ENCODE measurements around the gene UGCG. TPM values are rescaled to one million over a fixed set of nuclear protein-coding genes. Genes with fewer than 3 reads are reported as not detected.

Gene UGCG
- total RNA-seq, 1 donor from 2014 or later = 22.4 TPM

DNA sequence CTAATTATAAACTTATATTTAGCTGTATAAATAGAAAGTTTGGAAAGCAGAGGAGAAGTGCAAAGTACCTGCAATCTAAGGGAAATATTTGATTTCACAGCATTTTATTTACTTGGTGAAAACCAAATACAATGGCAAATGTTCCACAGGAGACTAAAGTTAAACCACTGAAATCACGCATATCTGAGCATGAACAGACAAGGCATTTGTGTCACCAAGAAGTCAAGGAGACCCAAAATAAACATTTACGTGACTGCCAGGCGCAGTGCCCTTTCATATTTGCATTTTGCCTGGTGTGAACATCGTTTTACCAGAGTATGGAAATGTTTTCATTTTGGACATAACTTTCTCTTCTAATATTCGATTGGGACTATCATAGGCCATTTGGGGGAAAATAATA, 20.6 kb downstream of the UGCG start:
- Mint-ChIP-seq H3K4me3 (no peak overlapping the region), H3K36me3 (ENCODE audit: low read depth) (peaks cover 36% of the 10 kb centered on the region), H3K4me1 (peaks cover 36% of the 10 kb centered on the region), H3K27ac (no peak overlapping the region), H3K9me3 (no peaks in the 10 kb centered on the region), H3K27me3 (no peaks in the 10 kb centered on the region)
- DNase-seq = no peak
- intact Hi-C loops (cut with micrococcal nuclease) = loop anchor here (5.0 kb wide), 3 partner anchors 40 to 835 kb away; partner anchors contain the start of gene SNX30

- Mint-ChIP-seq H3K27me3 (no peaks in the 10 kb centered on the region), H3K9me3 (no peaks in the 10 kb centered on the region), H3K36me3 (ENCODE audit: low read depth) (peaks cover 34% of the 10 kb centered on the region), H3K4me3 (no peak overlapping the region), H3K4me1 (peaks cover 32% of the 10 kb centered on the region), H3K27ac (no peak overlapping the region)
- no peak for DNase-seq
- intact Hi-C loops (cut with micrococcal nuclease) = loop anchor here (5.0 kb wide), 3 partner anchors 39 to 834 kb away; partner anchors contain the start of gene SNX30
Observed at GRCh38 chr9:111917980-111918379, 21.4 kb downstream of the UGCG start.

DNA sequence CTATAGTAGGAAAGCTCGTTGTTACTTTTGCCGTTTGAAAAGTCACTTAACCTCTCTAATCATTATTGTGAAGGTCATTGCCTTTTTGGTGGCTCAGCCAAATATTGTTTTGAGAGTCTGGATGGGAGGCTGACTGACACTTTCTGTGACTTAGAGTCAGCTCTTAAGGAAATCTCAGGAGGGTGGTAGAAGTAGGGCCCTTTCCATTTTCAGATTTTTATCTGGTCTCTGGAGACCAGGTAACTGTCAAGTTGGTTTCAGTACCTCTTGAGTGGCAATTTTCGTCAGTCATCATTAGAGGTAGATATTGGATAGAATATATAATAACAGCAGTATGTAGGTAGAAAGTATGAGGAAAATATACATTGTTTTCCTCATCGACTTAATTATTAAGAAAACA, 23.3 kb downstream of the UGCG start:
- no peaks in the 10 kb centered on the region for H3K27me3 Mint-ChIP-seq
- H3K4me3 Mint-ChIP-seq = no peak overlapping the region
- intact Hi-C loops (cut with micrococcal nuclease) = loop anchor here (5.0 kb wide), 3 partner anchors 37 to 832 kb away; partner anchors contain the start of gene SNX30
- DNase-seq = no peak
- no peak overlapping the region for H3K27ac Mint-ChIP-seq
- no peaks in the 10 kb centered on the region for H3K9me3 Mint-ChIP-seq
- H3K36me3 Mint-ChIP-seq (ENCODE audit: low read depth) = peaks cover 31% of the 10 kb centered on the region
- peaks cover 18% of the 10 kb centered on the region for H3K4me1 Mint-ChIP-seq

GRCh38 chr9:111920531-111920930, 23.9 kb downstream of the UGCG start:
- intact Hi-C loops (cut with micrococcal nuclease) = no loop called here
- Mint-ChIP-seq H3K4me1 (peaks cover 13% of the 10 kb centered on the region), H3K36me3 (ENCODE audit: low read depth) (peaks cover 30% of the 10 kb centered on the region), H3K4me3 (no peak overlapping the region), H3K27ac (no peak overlapping the region), H3K27me3 (no peaks in the 10 kb centered on the region), H3K9me3 (no peaks in the 10 kb centered on the region)
- no peak for DNase-seq

DNA sequence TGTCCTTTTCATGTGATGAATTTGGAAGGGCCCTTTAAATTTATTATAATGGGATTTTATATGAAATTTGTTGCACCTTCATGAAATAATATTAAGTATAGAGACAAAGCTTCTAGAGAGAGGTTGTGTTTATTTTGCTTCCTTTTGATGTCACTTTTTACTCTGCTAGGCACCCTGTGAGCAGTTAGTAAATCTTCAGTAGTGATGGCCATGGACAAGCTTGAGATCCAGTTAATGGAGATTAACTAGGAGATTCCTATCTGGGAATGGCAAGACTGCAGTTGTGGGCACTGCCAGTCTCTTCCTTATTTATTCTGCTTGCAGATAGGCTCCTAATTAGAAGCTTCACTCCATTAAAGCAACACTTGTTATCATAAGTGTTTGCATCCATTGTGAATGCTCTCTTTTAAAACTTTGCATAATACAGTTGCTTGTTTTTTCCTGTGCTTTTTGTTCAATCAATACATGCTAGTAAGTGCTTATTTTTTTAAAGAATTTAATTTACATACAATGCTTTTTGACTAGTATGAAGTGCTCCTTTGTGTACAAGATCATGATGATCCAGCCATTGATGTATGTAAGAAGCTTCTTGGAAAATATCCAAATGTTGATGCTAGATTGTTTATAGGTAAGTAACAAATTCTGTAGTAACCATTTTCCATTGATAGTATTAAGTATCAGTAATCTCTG, 25.9 kb downstream of the UGCG start:
- Mint-ChIP-seq H3K27me3 (no peaks in the 10 kb centered on the region), H3K4me3 (no peak overlapping the region), H3K27ac (no peak overlapping the region), H3K36me3 (ENCODE audit: low read depth) (peaks cover 22% of the 10 kb centered on the region), H3K4me1 (peaks cover 12% of the 10 kb centered on the region), H3K9me3 (no peaks in the 10 kb centered on the region)
- DNase-seq = no peak
- intact Hi-C loops (cut with micrococcal nuclease) = no loop called here

DNA sequence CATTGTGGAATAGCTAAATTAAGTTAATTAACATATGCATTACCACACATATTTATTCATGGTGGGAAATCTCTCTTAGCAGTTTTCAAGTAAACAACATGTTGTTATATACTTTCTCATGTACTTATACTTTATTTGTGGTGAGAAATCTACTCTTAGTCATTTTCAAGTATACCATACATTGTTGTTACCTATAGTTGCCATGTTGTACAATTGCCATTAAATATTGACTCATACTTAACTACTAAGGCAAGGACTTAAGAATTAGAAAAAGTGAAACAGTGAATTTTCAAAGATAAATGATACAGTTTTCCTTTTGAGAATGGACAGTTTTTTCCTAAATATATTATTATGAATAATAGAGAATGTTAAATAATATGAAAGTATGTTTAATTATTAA, 27.7 kb downstream of the UGCG start:
- Mint-ChIP-seq H3K4me3 (no peak overlapping the region), H3K27me3 (no peaks in the 10 kb centered on the region), H3K9me3 (no peaks in the 10 kb centered on the region), H3K4me1 (peaks cover 21% of the 10 kb centered on the region), H3K27ac (no peak overlapping the region), H3K36me3 (ENCODE audit: low read depth) (peaks cover 23% of the 10 kb centered on the region)
- DNase-seq = no peak
- intact Hi-C loops (cut with micrococcal nuclease) = no loop called here

- Mint-ChIP-seq H3K27ac (no peak overlapping the region), H3K4me1 (peaks cover 21% of the 10 kb centered on the region), H3K36me3 (ENCODE audit: low read depth) (peaks cover 19% of the 10 kb centered on the region), H3K4me3 (no peak overlapping the region), H3K27me3 (no peaks in the 10 kb centered on the region), H3K9me3 (no peaks in the 10 kb centered on the region)
- no peak for DNase-seq
- intact Hi-C loops (cut with micrococcal nuclease) = no loop called here
Observed at GRCh38 chr9:111925017-111925770, 28.6 kb downstream of the UGCG start.

- DNase-seq = no peak
- H3K4me3 Mint-ChIP-seq = no peak overlapping the region
- H3K9me3 Mint-ChIP-seq = no peaks in the 10 kb centered on the region
- H3K27ac Mint-ChIP-seq = no peak overlapping the region
- intact Hi-C loops (cut with micrococcal nuclease) = no loop called here
- H3K36me3 Mint-ChIP-seq (ENCODE audit: low read depth) = peaks cover 19% of the 10 kb centered on the region
- no peaks in the 10 kb centered on the region for H3K27me3 Mint-ChIP-seq
- H3K4me1 Mint-ChIP-seq = peaks cover 21% of the 10 kb centered on the region
Observed at GRCh38 chr9:111925784-111926183, 29.2 kb downstream of the UGCG start.

- Mint-ChIP-seq H3K27ac (peak overlapping the region; percentile 79), H3K36me3 (ENCODE audit: low read depth) (peaks cover 25% of the 10 kb centered on the region), H3K4me3 (peak overlapping the region; percentile 47), H3K27me3 (no peaks in the 10 kb centered on the region), H3K9me3 (no peaks in the 10 kb centered on the region), H3K4me1 (peaks cover 21% of the 10 kb centered on the region)
- peak; percentile 83 for DNase-seq
- intact Hi-C loops (cut with micrococcal nuclease) = no loop called here
Observed at GRCh38 chr9:111926421-111926875, 29.8 kb downstream of the UGCG start.

DNA sequence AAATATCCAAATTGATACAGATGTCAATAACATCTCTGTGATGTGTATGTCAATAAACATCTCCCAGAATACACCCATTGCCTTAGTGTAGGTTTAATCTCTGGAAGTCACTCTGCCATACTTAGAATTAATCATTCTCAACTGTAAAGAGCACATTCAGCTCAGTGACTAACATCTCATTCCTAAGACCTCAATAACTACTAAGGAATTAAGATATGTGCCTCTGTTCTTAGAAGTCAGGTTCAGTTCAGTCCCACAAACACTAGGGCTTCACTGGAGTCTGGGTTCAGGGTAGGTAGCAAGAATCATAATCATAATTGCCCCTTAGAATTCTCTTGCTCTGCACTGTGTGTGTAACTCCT, 31.7 kb downstream of the UGCG start:
- DNase-seq = no peak
- H3K9me3 Mint-ChIP-seq = no peaks in the 10 kb centered on the region
- H3K27me3 Mint-ChIP-seq = no peaks in the 10 kb centered on the region
- intact Hi-C loops (cut with micrococcal nuclease) = no loop called here
- peaks cover 21% of the 10 kb centered on the region for H3K4me1 Mint-ChIP-seq
- peaks cover 44% of the 10 kb centered on the region for H3K36me3 Mint-ChIP-seq (ENCODE audit: low read depth)
- peak overlapping the region; percentile 34 for H3K4me3 Mint-ChIP-seq
- H3K27ac Mint-ChIP-seq = no peak overlapping the region

- H3K27ac Mint-ChIP-seq = no peak overlapping the region
- DNase-seq = no peak
- intact Hi-C loops (cut with micrococcal nuclease) = no loop called here
- H3K4me3 Mint-ChIP-seq = no peak overlapping the region
- no peaks in the 10 kb centered on the region for H3K27me3 Mint-ChIP-seq
- peaks cover 9% of the 10 kb centered on the region for H3K9me3 Mint-ChIP-seq
- peaks cover 61% of the 10 kb centered on the region for H3K36me3 Mint-ChIP-seq (ENCODE audit: low read depth)
- H3K4me1 Mint-ChIP-seq = peaks cover 22% of the 10 kb centered on the region
Observed at GRCh38 chr9:111934747-111935146, 38.1 kb downstream of the UGCG start.

GRCh38 chr9:111936391-111936790, 39.8 kb downstream of the UGCG start:
- H3K27ac Mint-ChIP-seq = no peak overlapping the region
- H3K27me3 Mint-ChIP-seq = no peaks in the 10 kb centered on the region
- H3K4me1 Mint-ChIP-seq = peaks cover 22% of the 10 kb centered on the region
- peaks cover 9% of the 10 kb centered on the region for H3K9me3 Mint-ChIP-seq
- peaks cover 51% of the 10 kb centered on the region for H3K36me3 Mint-ChIP-seq (ENCODE audit: low read depth)
- DNase-seq = no peak
- intact Hi-C loops (cut with micrococcal nuclease) = loop anchor here (2.0 kb wide), 1 partner anchor 92 kb away; no protein-coding TSS in a partner anchor
- no peak overlapping the region for H3K4me3 Mint-ChIP-seq

- peaks cover 9% of the 10 kb centered on the region for H3K9me3 Mint-ChIP-seq
- intact Hi-C loops (cut with micrococcal nuclease) = loop anchor here (2.0 kb wide), 1 partner anchor 92 kb away; no protein-coding TSS in a partner anchor
- no peaks in the 10 kb centered on the region for H3K27me3 Mint-ChIP-seq
- H3K27ac Mint-ChIP-seq = peak overlapping the region; percentile 83
- no peak for DNase-seq
- H3K4me1 Mint-ChIP-seq = peaks cover 22% of the 10 kb centered on the region
- peak overlapping the region; percentile 45 for H3K4me3 Mint-ChIP-seq
- H3K36me3 Mint-ChIP-seq (ENCODE audit: low read depth) = peaks cover 42% of the 10 kb centered on the region
Observed at GRCh38 chr9:111937301-111937700, 40.7 kb downstream of the UGCG start.

DNA sequence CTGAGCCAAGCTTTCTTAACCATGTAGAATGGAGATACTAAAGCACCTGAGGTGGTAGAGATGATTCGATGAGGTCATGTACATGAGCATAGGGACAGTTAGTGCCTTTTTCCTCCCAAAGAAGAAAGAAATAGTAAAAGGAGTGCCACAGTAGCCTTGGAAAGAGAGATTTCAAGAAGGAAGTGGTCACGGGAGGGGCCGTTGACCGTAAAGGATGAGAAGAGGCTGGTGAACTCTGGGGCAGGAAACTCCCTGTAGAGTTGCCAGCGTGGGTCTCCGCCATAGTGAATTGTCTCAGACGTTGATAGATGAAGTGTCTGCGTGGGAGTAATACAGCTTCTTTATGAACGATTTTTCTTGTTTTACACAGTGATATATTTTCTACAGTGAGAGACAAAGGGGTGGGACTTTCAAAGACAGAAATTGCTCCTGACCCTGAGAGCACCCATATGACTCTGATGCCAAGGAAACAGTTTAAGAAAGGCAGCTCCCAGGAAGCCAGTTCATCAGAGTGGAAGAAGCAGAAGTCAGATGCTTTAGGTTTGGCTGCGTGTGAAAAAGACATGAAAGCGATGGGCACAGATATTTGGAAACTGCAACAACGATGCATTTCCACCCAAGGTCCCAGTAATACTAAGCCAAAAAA, 41.3 kb downstream of the UGCG start:
- H3K36me3 Mint-ChIP-seq (ENCODE audit: low read depth) = peaks cover 36% of the 10 kb centered on the region
- intact Hi-C loops (cut with micrococcal nuclease) = loop anchor here (1.0 to 2.0 kb wide), 4 partner anchors 23 to 99 kb away; partner anchors contain the start of gene UGCG

More for the DNA sequence above, 41.3 kb downstream of the UGCG start:
- H3K27ac Mint-ChIP-seq = peak overlapping the region; percentile 83
- H3K4me1 Mint-ChIP-seq = peaks cover 22% of the 10 kb centered on the region
- peak overlapping the region; percentile 45 for H3K4me3 Mint-ChIP-seq
- DNase-seq = peak; percentile 84
- H3K27me3 Mint-ChIP-seq = peaks cover 2% of the 10 kb centered on the region
- peaks cover 9% of the 10 kb centered on the region for H3K9me3 Mint-ChIP-seq

All from activated CD4-positive, alpha-beta T cell treated with anti-CD3 and anti-CD28 coated beads, Interleukin-2, amount 10 ng/mL, durations not matched to agents 24 days and 14 days (primary cell).